Spleen (tissue), 11 donors: ENCODE results near the gene DRAP1. TPM values are rescaled to one million over a fixed set of nuclear protein-coding genes. Genes with fewer than 3 reads are reported as not detected.

ENCODE experiments used
- DNase-seq: peaks from one replicate; pipeline ENCODE4 v3.0.0-alpha.2; 2020
- H3K27ac ChIP-seq, 8 donors: fragments of 200-600 bp; sonication (generic) in 7 of 8; 1 replicate in 4 of 8; 2 replicates in 4 of 8; pipeline versions ENCODE4 v1.5.0 to v1.8.0; 2016 to 2021; ENCODE audit warnings: inconsistent platforms in 4 of 8, mild to moderate bottlenecking in 4 of 8, moderate library complexity in 1 of 8
- H3K27me3 ChIP-seq, 7 donors: fragments of 200-600 bp; sonication (generic) in 6 of 7; replicated peaks in 1 of 7; 1 replicate in 4 of 7; 2 replicates in 3 of 7; pipeline versions ENCODE4 v1.5.0 to v1.8.0; 2016 to 2021; ENCODE audit warnings: inconsistent platforms in 3 of 7, mild to moderate bottlenecking in 1 of 7
- H3K36me3 ChIP-seq, 6 donors: fragments of 200-600 bp; sonication (generic) in 5 of 6; 1 replicate in 4 of 6; 2 replicates in 2 of 6; pipeline versions ENCODE4 v1.5.0 to v1.8.0; 2016 to 2021; ENCODE audit warnings: inconsistent platforms in 2 of 6
- H3K4me1 ChIP-seq, 6 donors: fragments of 200-600 bp; sonication (generic) in 5 of 6; 1 replicate in 3 of 6; 2 replicates in 3 of 6; pipeline versions ENCODE4 v1.5.0 to v1.8.0; 2016 to 2021; ENCODE audit warnings: inconsistent platforms in 3 of 6
- H3K4me3 ChIP-seq, 8 donors: fragments of 200-600 bp; sonication (generic) in 7 of 8; 1 replicate in 4 of 8; 2 replicates in 4 of 8; pipeline versions ENCODE4 v1.5.0 to v1.8.0; 2016 to 2021; ENCODE audit warnings: inconsistent platforms in 4 of 8, mild to moderate bottlenecking in 4 of 8, moderate library complexity in 2 of 8
- H3K9me3 ChIP-seq, 8 donors: fragments of 200-600 bp; sonication (generic) in 7 of 8; 1 replicate in 4 of 8; 2 replicates in 4 of 8; pipeline versions ENCODE4 v1.5.0 to v1.8.0; 2016 to 2021; ENCODE audit warnings: inconsistent platforms in 4 of 8
- POLR2A ChIP-seq, 3 donors: fragments of 450-650 bp; IDR thresholded peaks; one replicate each; pipeline ENCODE4 v1.5.1; 2017; ENCODE audit warnings: antibody characterized with exemption in 3 of 3, mild to moderate bottlenecking in 1 of 3
- POLR2AphosphoS5 ChIP-seq, 3 donors: sonication (generic); formaldehyde crosslinking; IDR thresholded peaks; one replicate each; pipeline ENCODE4 v1.5.1; 2017; ENCODE audit warnings: antibody characterized with exemption in 3 of 3
- WGBS, 5 donors: extraction: QIAGEN DNeasy Blood & Tissue Kit in 3 of 5; methylation state at CpG; one replicate each; pipeline versions ENCODE4 v1.1.5 to v1.1.7; 2013 to 2018; 5-methylcytosine and 5-hydroxymethylcytosine counted together
- intact Hi-C: fragments of 100-400 bp; cut with DNase I; formaldehyde crosslinking; loops from one replicate; pipeline ENCODE4 v1.15.0; 2023; ENCODE audit warnings: low total_unique reads
- polyA plus RNA-seq, 3 donors: library from polyadenylated mRNA; stranded (reverse); fragments of 200-250 nt; gene quantifications; one replicate each; pipeline ENCODE4 v1.2.1, GENCODE V29; 2013
- total RNA-seq, 7 donors: library from RNA; depleted of rRNA in 3 of 7; stranded (reverse); fragments of >200 nt in 3 of 7; fragmentation: NEBNext Ultra II Directional in 4 of 7; extraction: Animal tissue kit (Norgen Biotek cat#: 25700) in 4 of 7; gene quantifications; one replicate each; pipeline versions ENCODE4 v1.1.0 to v1.2.1, GENCODE V29; 2016 to 2021
- TF ChIP-seq, protein P1 (sequence below), 11 experiments: fragments of 200-600 bp in 7 of 11; fragments of 450-650 bp in 4 of 11; sonication (generic) in 4 of 11; IDR thresholded peaks in 8 of 11; conservative IDR thresholded peaks in 3 of 11; 1 replicate in 7 of 11; 2 replicates in 4 of 11; pipeline versions ENCODE4 v1.4.0 to v1.8.0; 2016 to 2021; ENCODE audit warnings: antibody characterized with exemption in 11 of 11, inconsistent platforms in 4 of 11, mild to moderate bottlenecking in 1 of 11
- donor health status: healthy with polysubstance abuse.
- donor health status: DM: no; HTN: no; CAD: no; lungs with moderate emphysema.
- donor health status: DM: no; HTN: no; CAD: no.
- donor health status: Bipolar disorder and iron deficiency.
- donor health status: healthy.
- donor health status: DM: no; HTN: no; CAD: no.
- donor health status: DM: yes; HTN: yes; CAD: no.

The DRAP1 gene
- total and polyA plus RNA-seq, 10 donors: 58.3 to 123 (median 71.5) TPM

DNA sequence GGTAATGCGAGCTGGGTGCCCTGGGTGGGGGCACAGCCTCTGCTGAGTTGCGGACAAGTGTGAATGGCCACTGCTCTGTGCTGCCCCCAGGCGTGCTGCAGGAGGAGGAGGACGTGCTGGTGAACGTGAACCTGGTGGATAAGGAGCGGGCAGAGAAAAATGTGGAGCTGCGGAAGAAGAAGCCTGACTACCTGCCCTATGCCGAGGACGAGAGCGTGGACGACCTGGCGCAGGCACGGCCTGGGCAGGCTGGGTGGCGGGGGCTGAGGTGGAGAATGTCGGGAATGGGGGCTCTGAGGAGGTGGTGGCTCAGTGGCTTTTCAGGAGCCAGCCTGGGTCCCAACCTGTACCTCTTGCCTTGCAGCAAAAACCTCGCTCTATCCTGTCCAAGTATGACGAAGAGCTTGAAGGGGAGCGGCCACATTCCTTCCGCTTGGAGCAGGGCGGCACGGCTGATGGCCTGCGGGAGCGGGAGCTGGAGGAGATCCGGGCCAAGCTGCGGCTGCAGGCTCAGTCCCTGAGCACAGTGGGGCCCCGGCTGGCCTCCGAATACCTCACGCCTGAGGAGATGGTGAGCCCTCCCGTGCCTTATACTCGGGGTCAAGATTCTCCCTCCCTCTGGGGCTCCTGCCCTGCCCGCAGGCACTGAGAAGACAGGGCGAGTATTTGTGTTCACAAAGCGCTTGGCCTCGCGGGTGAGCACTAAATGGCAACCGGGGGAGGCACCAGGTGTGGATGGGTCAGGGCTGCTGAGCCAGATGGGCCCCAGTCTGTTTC lies 46.9 kb downstream of the DRAP1 start:
- Histone ChIP-seq H3K36me3 (peaks cover 7 to 75% (median 68%) of the 10 kb centered on the region in 6 donors), H3K4me3 (no peak overlapping the region), H3K27me3 (no peaks in the 10 kb centered on the region), H3K4me1 (peaks cover 19 to 65% (median 42%) of the 10 kb centered on the region in 6 donors), H3K27ac (no peak overlapping the region), H3K9me3 (no peaks in the 10 kb centered on the region)
- DNase-seq: no peak
- TF ChIP-seq, protein P1, sequence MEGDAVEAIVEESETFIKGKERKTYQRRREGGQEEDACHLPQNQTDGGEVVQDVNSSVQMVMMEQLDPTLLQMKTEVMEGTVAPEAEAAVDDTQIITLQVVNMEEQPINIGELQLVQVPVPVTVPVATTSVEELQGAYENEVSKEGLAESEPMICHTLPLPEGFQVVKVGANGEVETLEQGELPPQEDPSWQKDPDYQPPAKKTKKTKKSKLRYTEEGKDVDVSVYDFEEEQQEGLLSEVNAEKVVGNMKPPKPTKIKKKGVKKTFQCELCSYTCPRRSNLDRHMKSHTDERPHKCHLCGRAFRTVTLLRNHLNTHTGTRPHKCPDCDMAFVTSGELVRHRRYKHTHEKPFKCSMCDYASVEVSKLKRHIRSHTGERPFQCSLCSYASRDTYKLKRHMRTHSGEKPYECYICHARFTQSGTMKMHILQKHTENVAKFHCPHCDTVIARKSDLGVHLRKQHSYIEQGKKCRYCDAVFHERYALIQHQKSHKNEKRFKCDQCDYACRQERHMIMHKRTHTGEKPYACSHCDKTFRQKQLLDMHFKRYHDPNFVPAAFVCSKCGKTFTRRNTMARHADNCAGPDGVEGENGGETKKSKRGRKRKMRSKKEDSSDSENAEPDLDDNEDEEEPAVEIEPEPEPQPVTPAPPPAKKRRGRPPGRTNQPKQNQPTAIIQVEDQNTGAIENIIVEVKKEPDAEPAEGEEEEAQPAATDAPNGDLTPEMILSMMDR (IDR thresholded peaks at IDR 0.05 in 8 of 11, conservative IDR thresholded peaks at IDR 0.05 in 3 of 11): no peak
- TF ChIP-seq POLR2AphosphoS5 (IDR thresholded peaks at IDR 0.05): peak in 1 of 3 donors; percentile 47
- no peak for TF ChIP-seq POLR2A (IDR thresholded peaks at IDR 0.05)
- intact Hi-C loops: no loop called here
- WGBS, 5 donors: 95 to 97% (median 96%) methylated on average over 22 to 36 of the region's 36 CpGs

- TF ChIP-seq, protein P1 (IDR thresholded peaks at IDR 0.05 in 8 of 11, conservative IDR thresholded peaks at IDR 0.05 in 3 of 11): no peak
- TF ChIP-seq POLR2A (IDR thresholded peaks at IDR 0.05): no peak
- peak in 1 of 3 donors; percentile 45 for TF ChIP-seq POLR2AphosphoS5 (IDR thresholded peaks at IDR 0.05)
- peaks cover 16 to 59% (median 37%) of the 10 kb centered on the region in 6 donors for H3K4me1 ChIP-seq
- intact Hi-C loops: no loop called here
- 94 to 97% (median 96%) methylated on average over 22 to 30 of the region's 30 CpGs for WGBS, 5 donors
- no peaks in the 10 kb centered on the region for H3K27me3 ChIP-seq
- no peaks in the 10 kb centered on the region for H3K9me3 ChIP-seq
- no peak for DNase-seq
- peaks cover 7 to 85% (median 68%) of the 10 kb centered on the region in 6 donors for H3K36me3 ChIP-seq
- H3K4me3 ChIP-seq: no peak overlapping the region
- peak overlapping the region in 1 of 8 donors; percentile 88 for H3K27ac ChIP-seq
Measured at GRCh38 chr11:65967329-65967934, 48.2 kb downstream of the DRAP1 start.

DNA sequence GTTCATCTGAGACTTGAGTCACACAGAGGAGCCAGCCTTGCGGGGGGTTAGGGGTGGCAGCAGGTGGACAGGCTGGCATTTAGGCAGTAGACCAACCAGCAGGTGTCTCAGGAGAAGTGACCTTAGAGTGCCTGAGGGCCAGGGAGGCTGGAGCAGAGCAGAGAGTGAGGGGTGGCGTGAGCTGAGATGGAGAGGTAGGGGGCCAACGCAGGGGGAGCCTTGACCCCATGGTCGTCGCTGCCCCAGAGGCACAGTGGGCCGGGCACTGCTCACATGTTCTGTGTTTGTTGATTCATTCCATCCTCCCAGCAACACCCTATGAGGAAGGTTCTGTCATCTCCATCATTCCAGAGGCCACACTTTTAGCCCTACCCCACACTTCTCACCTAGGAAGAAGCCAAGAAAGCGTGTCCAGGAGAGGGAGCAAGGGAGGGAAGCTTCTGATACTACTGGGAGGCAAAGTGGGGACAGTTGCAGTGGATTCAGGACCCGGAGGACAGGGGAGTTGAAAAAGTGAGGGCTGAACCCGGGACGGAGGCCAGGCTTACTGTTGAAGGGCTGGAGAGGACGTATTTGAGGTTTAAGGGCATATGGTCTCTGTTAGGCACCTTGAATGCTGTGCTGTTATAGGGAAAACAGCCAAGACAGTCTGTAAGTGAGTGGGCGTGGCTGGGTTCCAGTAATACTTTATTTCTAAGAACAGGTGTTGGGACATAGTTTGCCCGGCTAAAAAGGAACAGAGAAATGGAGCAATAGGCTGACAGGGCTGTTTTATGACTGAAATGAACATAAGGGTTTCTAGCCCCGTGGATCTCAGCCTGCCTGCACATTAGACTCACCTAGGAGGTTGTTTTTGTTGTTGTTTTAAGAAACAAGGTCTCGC lies 49.6 kb downstream of the DRAP1 start:
- peaks cover 7 to 91% (median 73%) of the 10 kb centered on the region in 6 donors for H3K36me3 ChIP-seq
- no peak overlapping the region for H3K4me3 ChIP-seq
- H3K27ac ChIP-seq: peak overlapping the region in 7 of 8 donors; percentile 22 to 88 (median 84)
- H3K9me3 ChIP-seq: no peaks in the 10 kb centered on the region
- no peaks in the 10 kb centered on the region for H3K27me3 ChIP-seq
- no peak for TF ChIP-seq POLR2A (IDR thresholded peaks at IDR 0.05)
- TF ChIP-seq, protein P1 (IDR thresholded peaks at IDR 0.05 in 8 of 11, conservative IDR thresholded peaks at IDR 0.05 in 3 of 11): no peak
- TF ChIP-seq POLR2AphosphoS5 (IDR thresholded peaks at IDR 0.05): peak in 1 of 3 donors; percentile 50
- no peak for DNase-seq
- H3K4me1 ChIP-seq: peaks cover 2 to 45% (median 23%) of the 10 kb centered on the region in 6 donors
- intact Hi-C loops: no loop called here
- WGBS, 5 donors: 77 to 93% (median 80%) methylated on average over 15 of the region's 15 CpGs

Other genes with a start within 250 kb of the DRAP1 start
- 10 to 100 TPM; 55.0 to 85.8 (median 63.6) TPM for gene KAT5, start 207.2 kb upstream of the DRAP1 start, total RNA-seq
- gene KAT5, start 207.2 kb upstream of the DRAP1 start, polyA plus RNA-seq: 100 to 1,000 TPM in 1 of 3 donors, 10 to 100 TPM in 2; 55.3 to 103 (median 72.4) TPM
- 100 to 1,000 TPM in 2 of 7 donors, 10 to 100 TPM in 5; 51.0 to 141 (median 54.4) TPM for gene RNASEH2C, start 198.6 kb upstream of the DRAP1 start, total RNA-seq
- 100 to 1,000 TPM in 2 of 3 donors, 10 to 100 TPM in 1; 56.3 to 124 (median 112) TPM for gene RNASEH2C, start 198.6 kb upstream of the DRAP1 start, polyA plus RNA-seq
- 10 to 100 TPM; 28.9 to 58.9 (median 33.1) TPM for gene AP5B1, start 138.4 kb upstream of the DRAP1 start, total RNA-seq
- gene AP5B1, start 138.4 kb upstream of the DRAP1 start, polyA plus RNA-seq: 10 to 100 TPM in 1 of 3 donors, 1 to 10 TPM in 2; 2.8 to 12.6 (median 3.3) TPM
- gene OVOL1, start 132.4 kb upstream of the DRAP1 start, total RNA-seq: under 1 TPM in 2 of 7 donors, not detected in 5; 0.14 to 0.47 TPM
- gene OVOL1, start 132.4 kb upstream of the DRAP1 start, polyA plus RNA-seq: under 1 TPM in 2 of 3 donors, not detected in 1; 0.03 to 0.06 TPM
- gene SNX32, start 85.5 kb upstream of the DRAP1 start, total RNA-seq: 1 to 10 TPM in 2 of 7 donors, under 1 TPM in 3, not detected in 2; 0.22 to 1.2 (median 0.77) TPM
- 1 to 10 TPM in 1 of 3 donors, under 1 TPM in 2; 0.45 to 1.5 (median 0.89) TPM for gene SNX32, start 85.5 kb upstream of the DRAP1 start, polyA plus RNA-seq
- 1,000 to 10,000 TPM in 2 of 7 donors, 100 to 1,000 TPM in 5; 666 to 1,219 (median 868) TPM for gene CFL1, start 61.2 kb upstream of the DRAP1 start, total RNA-seq
- 100 to 1,000 TPM; 562 to 869 (median 862) TPM for gene CFL1, start 61.2 kb upstream of the DRAP1 start, polyA plus RNA-seq
- 10 to 100 TPM; 54.8 to 77.3 (median 65.5) TPM for gene MUS81, start 59.0 kb upstream of the DRAP1 start, total RNA-seq
- 10 to 100 TPM; 71.2 to 93.5 (median 89.5) TPM for gene MUS81, start 59.0 kb upstream of the DRAP1 start, polyA plus RNA-seq
- 10 to 100 TPM; 21.0 to 53.5 (median 38.4) TPM for gene EFEMP2, start 46.6 kb upstream of the DRAP1 start, total RNA-seq
- 10 to 100 TPM; 22.5 to 39.1 (median 31.4) TPM for gene EFEMP2, start 46.6 kb upstream of the DRAP1 start, polyA plus RNA-seq
- gene CTSW, start 39.6 kb upstream of the DRAP1 start, total RNA-seq: 10 to 100 TPM; 18.8 to 38.2 (median 29.5) TPM
- 10 to 100 TPM in 2 of 3 donors, 1 to 10 TPM in 1; 5.6 to 13.2 (median 10.8) TPM for gene CTSW, start 39.6 kb upstream of the DRAP1 start, polyA plus RNA-seq
- 10 to 100 TPM; 52.3 to 79.0 (median 64.9) TPM for gene FIBP, start 31.0 kb upstream of the DRAP1 start, total RNA-seq
- 10 to 100 TPM; 61.9 to 66.3 (median 62.3) TPM for gene FIBP, start 31.0 kb upstream of the DRAP1 start, polyA plus RNA-seq
- gene CCDC85B, start 28.8 kb upstream of the DRAP1 start, total RNA-seq: 10 to 100 TPM; 38.7 to 61.7 (median 44.4) TPM
- 100 to 1,000 TPM in 1 of 3 donors, 10 to 100 TPM in 2; 53.9 to 131 (median 96.2) TPM for gene CCDC85B, start 28.8 kb upstream of the DRAP1 start, polyA plus RNA-seq
- gene FOSL1, start 19.0 kb upstream of the DRAP1 start, total RNA-seq: 1 to 10 TPM in 6 of 7 donors, under 1 TPM in 1; 0.42 to 5.4 (median 1.6) TPM
- gene FOSL1, start 19.0 kb upstream of the DRAP1 start, polyA plus RNA-seq: 1 to 10 TPM in 2 of 3 donors, under 1 TPM in 1; 0.59 to 1.2 (median 1.2) TPM
- 10 to 100 TPM; 22.0 to 40.9 (median 31.7) TPM for gene C11orf68, start 364 bp upstream of the DRAP1 start, total RNA-seq
- 10 to 100 TPM; 34.3 to 44.9 (median 36.7) TPM for gene C11orf68, start 364 bp upstream of the DRAP1 start, polyA plus RNA-seq
- under 1 TPM in 1 of 7 donors, not detected in 6; 0.24 TPM for gene TSGA10IP, start 26.1 kb downstream of the DRAP1 start, total RNA-seq
- gene TSGA10IP, start 26.1 kb downstream of the DRAP1 start, polyA plus RNA-seq: under 1 TPM; 0.06 to 0.24 (median 0.14) TPM
- 10 to 100 TPM; 26.6 to 64.7 (median 54.9) TPM for gene SART1, start 42.3 kb downstream of the DRAP1 start, total RNA-seq
- gene SART1, start 42.3 kb downstream of the DRAP1 start, polyA plus RNA-seq: 100 to 1,000 TPM in 2 of 3 donors, 10 to 100 TPM in 1; 80.3 to 117 (median 109) TPM
- 10 to 100 TPM; 24.5 to 39.2 (median 35.5) TPM for gene EIF1AD, start 82.7 kb downstream of the DRAP1 start, total RNA-seq
- 10 to 100 TPM; 14.3 to 22.0 (median 15.4) TPM for gene EIF1AD, start 82.7 kb downstream of the DRAP1 start, polyA plus RNA-seq
- 100 to 1,000 TPM in 3 of 7 donors, 10 to 100 TPM in 4; 50.5 to 139 (median 92.9) TPM for gene BANF1, start 83.1 kb downstream of the DRAP1 start, total RNA-seq
- gene BANF1, start 83.1 kb downstream of the DRAP1 start, polyA plus RNA-seq: 100 to 1,000 TPM; 151 to 219 (median 196) TPM
- not detected for gene CST6, start 92.6 kb downstream of the DRAP1 start, total RNA-seq
- gene CST6, start 92.6 kb downstream of the DRAP1 start, polyA plus RNA-seq: 1 to 10 TPM in 1 of 3 donors, under 1 TPM in 2; 0.76 to 1.4 (median 0.93) TPM
- 1 to 10 TPM in 3 of 7 donors, under 1 TPM in 2, not detected in 2; 0.70 to 1.2 (median 1.1) TPM for gene CATSPER1, start 107.1 kb downstream of the DRAP1 start, total RNA-seq
- under 1 TPM; 0.30 to 0.51 (median 0.50) TPM for gene CATSPER1, start 107.1 kb downstream of the DRAP1 start, polyA plus RNA-seq
- not detected for gene GAL3ST3, start 129.7 kb downstream of the DRAP1 start, total RNA-seq
- under 1 TPM; 0.03 to 0.04 (median 0.03) TPM for gene GAL3ST3, start 129.7 kb downstream of the DRAP1 start, polyA plus RNA-seq
- gene SF3B2, start 132.9 kb downstream of the DRAP1 start, total RNA-seq: 100 to 1,000 TPM; 139 to 195 (median 164) TPM
- gene SF3B2, start 132.9 kb downstream of the DRAP1 start, polyA plus RNA-seq: 100 to 1,000 TPM in 1 of 3 donors, 10 to 100 TPM in 2; 77.5 to 104 (median 89.9) TPM
- gene PACS1, start 150.8 kb downstream of the DRAP1 start, total RNA-seq: 100 to 1,000 TPM in 5 of 7 donors, 10 to 100 TPM in 2; 65.8 to 126 (median 110) TPM
- 10 to 100 TPM; 20.6 to 35.1 (median 20.9) TPM for gene PACS1, start 150.8 kb downstream of the DRAP1 start, polyA plus RNA-seq